Aorta (tissue), 5 donors: Measurements from ENCODE around the gene ITGA5. TPM values are rescaled to one million over a fixed set of nuclear protein-coding genes. Genes with fewer than 3 reads are reported as not detected.
A peak's percentile ranks its signal among the peaks of the same experiment; 100 is the strongest.
"Not testable (repeated sequence)": the region's sequence is repeated elsewhere in the genome, so short reads cannot be mapped to it uniquely, and the experiment has no call there.

Experiments used
- ATAC-seq: fragments of 200-7000 bp; cut with Tn5 transposase; one replicate; pipeline ENCODE4 v1.9.1; 2022; ENCODE audit warnings: moderate library complexity; ENCODE audit not compliant: low FRiP score
- DNase-seq, 2 donors: peaks; one replicate each; pipeline ENCODE4 v3.0.0-alpha.2; 2020
- H3K27ac ChIP-seq, 2 donors: one replicate each; pipeline ENCODE4 v1.5.1; 2013; ENCODE audit warnings: low read length in 2 of 2, mild to moderate bottlenecking in 2 of 2, moderate library complexity in 2 of 2, control low read depth in 1 of 2, inconsistent platforms in 1 of 2, low read depth in 1 of 2
- H3K27me3 ChIP-seq, 2 donors: one replicate each; pipeline ENCODE4 v1.6.1; 2013; ENCODE audit warnings: control low read depth in 1 of 2, low read length in 1 of 2, mild to moderate bottlenecking in 1 of 2, moderate library complexity in 1 of 2; ENCODE audit not compliant: insufficient read depth in 2 of 2, control insufficient read depth in 1 of 2
- H3K36me3 ChIP-seq, 2 donors: one replicate each; pipeline ENCODE4 v1.6.1; 2013; ENCODE audit warnings: control low read depth in 1 of 2, low read length in 1 of 2, mild to moderate bottlenecking in 1 of 2; ENCODE audit not compliant: insufficient read depth in 2 of 2, control insufficient read depth in 1 of 2
- H3K4me1 ChIP-seq, 2 donors: one replicate each; pipeline ENCODE4 v1.6.1; 2013; ENCODE audit warnings: low read length in 2 of 2, control low read depth in 1 of 2, mild to moderate bottlenecking in 1 of 2, moderate library complexity in 1 of 2; ENCODE audit not compliant: insufficient read depth in 2 of 2, control insufficient read depth in 1 of 2
- H3K4me3 ChIP-seq, 2 donors: one replicate each; pipeline ENCODE4 v1.5.1; 2013; ENCODE audit warnings: low read length in 2 of 2, control low read depth in 1 of 2, mild to moderate bottlenecking in 1 of 2
- H3K9me3 ChIP-seq: one replicate; pipeline ENCODE4 v1.6.1; 2013; ENCODE audit warnings: mild to moderate bottlenecking, low read length; ENCODE audit not compliant: control insufficient read depth
- WGBS, 2 donors: extraction: QIAGEN DNeasy Blood & Tissue Kit; methylation state at CpG; one replicate each; pipeline ENCODE4 v1.1.7; 2013; 5-methylcytosine and 5-hydroxymethylcytosine counted together
- intact Hi-C, 2 donors: fragments of 100-400 bp; cut with DNase I; formaldehyde crosslinking; loops; one replicate each; pipeline versions ENCODE4 v1.14.2 to v1.15.0; 2022
- polyA plus RNA-seq, 2 donors: library from polyadenylated mRNA; stranded (reverse); fragments of 200-250 nt; gene quantifications; one replicate each; pipeline ENCODE4 v1.2.3, GENCODE V29; 2013
- total RNA-seq, 2 donors: library from RNA; stranded (reverse); fragmentation: NEBNext Ultra II Directional; extraction: Animal tissue kit (Norgen Biotek cat#: 25700); gene quantifications; one replicate each; pipeline ENCODE4 v1.2.1, GENCODE V29; 2021
- donor health status: healthy with polysubstance abuse.
- donor health status: Bipolar disorder and iron deficiency.
- donor health status: DM: no; HTN: no; CAD: no.
- donor health status: DM: no; HTN: no; CAD: no.
- donor health status: DM: yes; HTN: yes; CAD: no.

Gene ITGA5
- total and polyA plus RNA-seq, 4 donors, result 26.5 to 1,416 (median 353) TPM

GRCh38 chr12:54358191-54358944 is 60.7 kb downstream of the ITGA5 start:
- no peak for DNase-seq
- intact Hi-C loops, result loop anchor here (2.0 to 5.0 kb wide), 2 partner anchors 22 to 141 kb away; no protein-coding TSS in a partner anchor
- Histone ChIP-seq H3K9me3 (no peaks in the 10 kb centered on the region), H3K4me1 (no peaks in the 10 kb centered on the region), H3K27me3 (no peaks in the 10 kb centered on the region), H3K36me3 (no peaks in the 10 kb centered on the region), H3K4me3 (peak overlapping the region; percentile 15 to 31), H3K27ac (peak overlapping the region in 1 of 2 donors; percentile 43)
- no peak for ATAC-seq
- 3 to 6% methylated on average over 15 of the region's 15 CpGs for WGBS, 2 donors

GRCh38 chr12:54357506-54358190 is 61.4 kb downstream of the ITGA5 start:
- DNase-seq, result no peak
- H3K27ac ChIP-seq, result no peak overlapping the region
- 37 to 45% methylated on average over 2 of the region's 2 CpGs for WGBS, 2 donors
- no peak overlapping the region for H3K4me3 ChIP-seq
- intact Hi-C loops, result loop anchor here (2.0 to 5.0 kb wide), 2 partner anchors 21 to 140 kb away; no protein-coding TSS in a partner anchor
- H3K27me3 ChIP-seq, result no peaks in the 10 kb centered on the region
- no peaks in the 10 kb centered on the region for H3K9me3 ChIP-seq
- H3K4me1 ChIP-seq, result no peaks in the 10 kb centered on the region
- no peaks in the 10 kb centered on the region for H3K36me3 ChIP-seq
- ATAC-seq, result no peak

- ATAC-seq, result no peak
- no peak overlapping the region for H3K4me3 ChIP-seq
- no peaks in the 10 kb centered on the region for H3K9me3 ChIP-seq
- WGBS, 2 donors, result 74 to 80% methylated on average over 4 of the region's 4 CpGs
- no peaks in the 10 kb centered on the region for H3K4me1 ChIP-seq
- H3K27ac ChIP-seq, result no peak overlapping the region
- no peaks in the 10 kb centered on the region for H3K27me3 ChIP-seq
- DNase-seq, result no peak
- intact Hi-C loops, result loop anchor here in 1 of 2 donors (5.0 kb wide), 1 partner anchor 140 kb away; no protein-coding TSS in a partner anchor
- H3K36me3 ChIP-seq, result no peaks in the 10 kb centered on the region
Measured at GRCh38 chr12:54356951-54357356, 62.1 kb downstream of the ITGA5 start.

GRCh38 chr12:54356228-54356627 is 62.8 kb downstream of the ITGA5 start:
- no peak for ATAC-seq

GRCh38 chr12:54355104-54355815 is 63.8 kb downstream of the ITGA5 start:
- Histone ChIP-seq H3K36me3 (peaks cover 0 to 1% of the 10 kb centered on the region in 2 donors), H3K4me1 (no peaks in the 10 kb centered on the region), H3K9me3 (no peaks in the 10 kb centered on the region), H3K27ac (no peak overlapping the region), H3K4me3 (no peak overlapping the region), H3K27me3 (no peaks in the 10 kb centered on the region)
- ATAC-seq, result no peak
- 68 to 72% methylated on average over 6 of the region's 6 CpGs for WGBS, 2 donors
- DNase-seq, result no peak
- intact Hi-C loops, result loop anchor here in 1 of 2 donors (5.0 kb wide), 1 partner anchor 138 kb away; no protein-coding TSS in a partner anchor

More at GRCh38 chr12:54356228-54356627, 62.8 kb downstream of the ITGA5 start:
- H3K36me3 ChIP-seq, result no peaks in the 10 kb centered on the region
- H3K27ac ChIP-seq, result no peak overlapping the region
- intact Hi-C loops, result loop anchor here in 1 of 2 donors (5.0 kb wide), 1 partner anchor 139 kb away; no protein-coding TSS in a partner anchor
- no peak for DNase-seq
- no peak overlapping the region for H3K4me3 ChIP-seq
- no peaks in the 10 kb centered on the region for H3K27me3 ChIP-seq
- WGBS, 2 donors, result 83 to 87% methylated on average over 3 of the region's 3 CpGs
- no peaks in the 10 kb centered on the region for H3K9me3 ChIP-seq
- H3K4me1 ChIP-seq, result no peaks in the 10 kb centered on the region

- H3K36me3 ChIP-seq, ATAC-seq, DNase-seq, intact Hi-C loops, H3K4me3 ChIP-seq, H3K9me3 ChIP-seq, H3K4me1 ChIP-seq, H3K27me3 ChIP-seq, H3K27ac ChIP-seq: not testable (repeated sequence)
- WGBS, 2 donors, result 71 to 75% methylated on average over 7 of the region's 7 CpGs
Measured at GRCh38 chr12:54354271-54354670, 64.8 kb downstream of the ITGA5 start.

DNA sequence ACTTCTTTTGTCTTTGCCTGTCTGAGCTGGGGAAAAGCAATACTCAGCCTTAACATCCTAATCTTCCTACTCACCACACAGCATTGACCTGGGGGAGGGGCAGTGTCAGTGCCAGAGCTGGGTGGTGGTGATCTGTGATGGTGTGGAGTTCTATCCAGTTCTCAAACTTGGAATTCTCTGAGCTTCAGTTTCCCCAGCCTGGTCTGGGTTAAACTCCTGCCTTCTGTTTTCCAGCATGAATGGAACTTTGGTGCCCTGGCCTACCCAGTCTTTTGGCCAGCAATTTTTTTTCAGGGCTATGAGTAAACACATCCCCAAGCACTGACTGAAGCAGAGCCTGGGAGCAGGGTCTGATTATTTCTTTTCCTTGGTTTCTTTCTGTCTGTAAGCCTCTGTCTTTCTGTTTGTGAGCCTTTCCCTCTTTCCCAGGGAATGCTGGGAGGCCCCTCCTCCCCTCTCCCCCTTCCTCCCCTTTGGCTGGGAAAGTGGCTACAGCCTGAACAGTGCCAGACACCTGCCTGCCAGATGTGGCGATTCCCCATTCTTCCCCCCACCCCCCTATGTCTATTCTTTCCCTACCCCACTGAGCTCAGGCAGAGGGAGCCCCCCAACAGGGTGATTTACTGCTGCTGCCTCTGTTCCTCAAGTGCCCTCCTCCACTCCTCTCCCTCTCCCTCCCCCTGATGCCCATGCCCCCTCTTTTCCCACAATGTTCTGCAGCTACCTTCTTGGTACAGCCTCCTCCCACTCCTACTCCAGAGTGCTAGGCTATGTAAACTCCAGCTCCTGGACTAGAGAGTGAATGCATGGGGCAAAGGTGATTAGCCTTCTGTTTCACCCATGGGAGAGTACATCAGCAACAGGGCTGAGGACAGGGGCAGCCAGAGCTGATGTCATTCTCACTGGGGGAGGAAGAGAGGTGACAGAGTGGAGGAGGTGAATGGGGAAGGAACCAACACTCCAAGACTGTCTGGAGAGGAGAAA is 65.9 kb downstream of the ITGA5 start:
- H3K27me3 ChIP-seq, result no peaks in the 10 kb centered on the region
- H3K9me3 ChIP-seq, result no peaks in the 10 kb centered on the region
- ATAC-seq (peak; percentile 26), DNase-seq (no peak)
- H3K4me3 ChIP-seq, result no peak overlapping the region
- WGBS, 2 donors, result 0 to 6% methylated on average over 1 of the region's 1 CpG
- H3K36me3 ChIP-seq, result peaks cover 0 to 6% of the 10 kb centered on the region in 2 donors
- intact Hi-C loops, result no loop called here
- no peaks in the 10 kb centered on the region for H3K4me1 ChIP-seq
- H3K27ac ChIP-seq, result peak overlapping the region; percentile 4 to 54
